Measurements from ENCODE around the gene EFNA5.

Gene EFNA5

DNA sequence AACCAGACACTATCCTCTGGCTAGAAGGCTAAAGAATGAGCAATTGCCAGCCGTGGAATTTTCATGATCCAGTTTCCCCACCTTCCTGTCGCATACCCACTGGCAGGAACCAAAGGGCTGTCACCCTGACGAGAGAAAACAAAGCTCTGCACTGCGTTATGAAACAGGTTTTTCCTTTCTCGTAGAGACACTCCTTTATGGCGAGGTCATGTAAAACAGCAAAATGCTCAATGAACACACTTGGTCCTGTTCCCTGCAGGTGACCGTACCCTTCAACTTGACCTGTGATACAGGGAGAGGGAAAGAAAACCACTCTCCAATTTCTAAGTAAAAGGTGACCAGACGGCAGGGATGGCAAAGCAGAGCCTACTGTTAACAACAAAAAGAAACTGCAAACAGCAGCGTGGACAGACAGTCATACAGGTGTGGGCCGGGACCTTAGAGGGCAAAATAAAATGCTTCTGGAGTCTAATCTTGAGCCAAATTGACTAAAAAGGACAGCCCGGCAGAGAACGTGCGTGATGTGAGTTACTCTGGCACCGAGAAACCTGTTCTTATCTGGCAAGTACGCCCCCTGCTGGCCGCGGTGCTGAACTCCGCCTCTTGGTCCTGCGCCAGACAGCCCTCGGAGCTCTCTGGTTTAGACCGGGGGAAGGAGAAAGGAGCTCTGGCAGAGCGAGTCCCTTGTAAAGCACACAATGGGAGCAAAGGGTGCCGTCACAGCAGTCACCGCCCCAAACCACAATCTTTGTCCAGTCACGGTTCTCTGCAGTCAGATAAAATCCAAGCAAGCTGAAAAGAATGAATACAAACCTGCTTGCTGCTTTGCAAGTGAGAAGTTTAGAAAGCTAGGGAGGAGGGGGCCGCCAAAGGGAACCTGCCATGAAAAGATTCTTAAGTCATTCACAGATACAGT is 98.9 kb downstream of the EFNA5 start:
- DNase-seq (ENCODE audit: low read depth, low spot score), result peak; percentile 63

DNA sequence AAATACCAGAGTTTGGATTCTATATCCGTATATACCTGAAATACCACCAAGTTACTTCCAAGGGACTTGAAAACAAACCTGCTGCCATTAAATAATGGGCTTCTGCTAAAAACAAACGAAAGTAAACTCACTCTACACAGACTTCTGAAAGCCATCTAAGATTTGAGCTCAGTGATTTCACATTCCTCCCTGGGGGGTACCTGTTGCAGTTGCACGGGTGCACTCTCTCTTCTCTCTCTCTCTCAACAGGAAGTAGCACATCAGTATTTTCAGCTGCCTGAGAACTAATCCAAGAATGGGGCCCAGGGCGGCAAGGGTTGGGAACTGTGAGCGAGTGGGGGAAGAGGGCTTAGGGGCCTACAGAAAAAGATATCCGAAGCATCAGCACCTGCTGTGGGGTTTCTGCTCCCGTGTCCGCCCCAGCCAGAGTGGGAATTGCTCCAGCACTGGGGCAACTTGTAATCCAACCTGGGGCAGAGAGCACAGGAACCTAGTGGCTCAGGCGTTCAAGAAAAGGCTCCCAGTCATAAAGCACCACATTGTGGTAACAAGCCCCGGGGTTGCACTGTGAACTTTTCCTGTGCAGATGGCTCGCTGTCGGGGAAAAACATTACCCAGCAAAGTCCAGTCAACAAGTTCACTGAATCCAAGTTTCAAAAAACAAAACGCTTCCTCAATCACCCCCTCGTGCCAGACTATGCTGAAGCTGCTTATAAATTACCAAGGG is 99.8 kb downstream of the EFNA5 start:
- DNase-seq (ENCODE audit: low read depth, low spot score), result no peak

DNA sequence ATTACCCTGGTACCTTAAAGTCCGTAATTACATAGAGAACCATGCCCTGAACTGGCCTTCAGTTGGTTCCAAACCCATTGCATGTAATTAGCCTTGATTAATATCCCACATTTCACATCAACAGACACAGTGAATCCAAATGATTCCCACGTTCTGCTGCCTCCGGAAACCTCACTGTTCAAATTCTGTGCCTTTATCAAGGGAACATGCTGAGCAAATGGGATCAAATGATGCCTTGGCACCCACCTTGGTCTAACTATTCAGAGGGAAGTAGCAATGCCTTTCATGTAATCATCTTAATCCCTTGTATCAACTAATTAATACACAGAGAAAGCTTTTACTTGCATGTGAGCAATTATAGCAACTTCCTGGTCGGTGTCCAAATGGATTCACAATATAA is 100.6 kb downstream of the EFNA5 start:
- no peak for DNase-seq (ENCODE audit: low read depth, low spot score)

DNA sequence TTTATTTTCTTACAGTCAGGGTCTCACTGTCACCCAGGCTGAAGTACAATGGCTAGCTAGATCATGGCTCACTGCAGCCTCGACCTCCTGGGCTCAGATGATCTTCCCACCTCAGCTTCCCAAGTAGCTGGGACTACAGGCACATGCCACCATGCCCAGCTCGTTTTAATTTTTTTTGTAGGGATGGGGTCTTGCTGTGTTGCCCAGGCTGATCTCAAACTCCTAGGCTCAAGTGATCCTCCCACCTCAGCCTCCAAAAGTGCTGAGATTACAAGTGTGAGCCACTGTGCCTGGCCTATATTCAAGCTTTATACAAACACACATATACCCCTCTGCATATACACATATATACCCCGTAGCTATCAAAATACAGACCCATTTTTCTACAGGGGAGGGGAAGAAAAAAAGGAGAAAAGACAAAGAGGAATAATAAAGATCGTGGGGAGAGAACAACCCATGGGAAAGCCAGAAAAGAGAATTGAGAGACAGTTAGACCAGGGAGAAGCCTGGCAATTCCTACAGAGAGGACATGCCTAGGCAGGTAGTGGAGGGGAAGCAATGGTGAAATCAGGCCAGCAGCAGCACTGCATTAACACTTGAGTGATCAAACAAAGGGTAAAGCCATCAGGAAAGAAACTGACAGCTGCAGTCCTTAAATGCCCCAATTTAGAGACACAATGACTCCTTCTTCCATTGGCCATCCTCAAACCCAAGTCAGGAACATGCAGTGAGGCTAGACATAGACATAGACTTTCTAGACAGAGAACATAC is 102.7 kb downstream of the EFNA5 start:
- DNase-seq (ENCODE audit: low read depth, low spot score), result no peak

DNA sequence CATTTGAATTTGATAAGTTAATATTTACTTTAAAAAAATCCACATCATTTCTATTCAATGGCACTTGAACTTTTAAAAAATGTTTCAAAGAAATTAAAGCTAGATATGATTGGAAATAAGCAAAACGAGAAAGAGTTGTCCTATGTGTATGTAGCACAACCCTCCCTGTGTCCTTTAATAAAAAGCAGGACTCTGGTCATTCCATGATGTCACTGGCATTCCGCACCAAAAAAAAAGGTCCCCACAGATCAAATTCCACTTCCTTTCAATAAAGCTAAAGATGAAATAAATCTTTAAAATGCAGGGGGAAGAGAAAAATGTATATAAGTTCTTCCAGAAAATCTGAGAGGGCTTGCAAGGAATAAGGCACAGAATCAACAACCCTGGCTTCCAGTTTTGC is 103.8 kb downstream of the EFNA5 start:
- DNase-seq (ENCODE audit: low read depth, low spot score), result no peak

DNA sequence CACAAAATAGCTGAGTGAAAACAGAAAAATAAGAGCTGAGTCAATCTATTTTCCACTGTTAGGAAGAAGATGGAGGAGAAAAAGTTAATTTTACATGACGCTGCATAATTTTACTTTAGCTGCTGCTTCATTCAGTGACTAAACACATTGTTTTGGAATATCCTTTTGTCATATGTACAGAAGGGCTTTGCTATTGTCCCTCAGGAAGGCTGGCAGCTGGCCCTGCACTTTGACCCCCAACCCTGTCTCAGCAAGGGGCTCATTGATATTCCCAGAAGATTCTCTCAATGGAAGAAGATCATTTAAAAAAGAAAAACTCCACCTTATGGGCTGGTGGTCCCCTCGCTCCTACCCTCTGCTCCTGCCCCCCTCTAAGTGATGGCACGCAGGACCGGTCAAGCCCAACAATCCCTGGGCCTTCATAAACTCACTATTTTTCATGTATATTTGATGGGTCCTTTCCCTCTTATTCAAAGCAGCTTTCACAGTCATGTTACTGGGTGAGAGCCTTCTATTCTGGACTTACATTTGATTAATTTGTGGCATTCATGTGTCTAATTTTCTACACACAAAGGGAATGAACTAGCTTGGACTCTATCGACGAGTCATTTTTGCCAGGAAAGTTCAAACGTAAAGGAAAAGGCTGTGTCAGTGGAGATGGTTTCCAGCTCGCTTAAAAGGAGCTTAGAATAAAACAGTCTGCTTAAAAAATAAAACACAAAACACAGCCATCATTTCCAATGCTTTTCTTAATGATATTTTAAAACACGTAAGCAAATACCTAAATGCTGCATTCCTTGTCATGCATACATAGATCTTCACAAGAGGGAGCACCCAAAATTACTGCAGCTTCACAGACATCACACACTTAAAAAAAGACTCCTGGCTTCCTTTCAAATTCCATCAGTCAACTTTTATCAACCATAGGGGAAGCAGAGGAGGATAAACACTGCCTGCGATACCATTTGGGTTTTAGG is 104.7 kb downstream of the EFNA5 start:
- no peak for DNase-seq (ENCODE audit: low read depth, low spot score)

DNA sequence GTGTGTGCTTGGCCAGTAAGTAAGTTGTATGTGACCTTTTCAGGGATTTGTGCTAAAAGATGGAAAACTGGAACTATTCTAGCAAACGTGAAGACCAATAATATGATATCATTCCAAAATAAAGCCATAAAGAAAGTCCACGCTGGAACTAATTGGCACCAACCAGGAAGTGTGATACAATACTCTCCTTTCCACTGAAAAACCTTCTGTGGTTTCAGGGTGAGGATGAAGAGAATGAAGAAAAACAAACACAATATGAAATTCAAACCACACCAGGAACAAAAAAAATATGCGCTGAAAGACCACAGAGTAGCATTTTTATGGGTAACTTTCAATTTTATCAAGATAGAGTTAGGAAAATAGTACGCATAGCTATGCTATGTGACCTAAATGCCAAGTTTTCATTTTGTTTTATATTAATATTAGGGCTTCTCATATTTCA is 105.8 kb downstream of the EFNA5 start:
- no peak for DNase-seq (ENCODE audit: low read depth, low spot score)

DNA sequence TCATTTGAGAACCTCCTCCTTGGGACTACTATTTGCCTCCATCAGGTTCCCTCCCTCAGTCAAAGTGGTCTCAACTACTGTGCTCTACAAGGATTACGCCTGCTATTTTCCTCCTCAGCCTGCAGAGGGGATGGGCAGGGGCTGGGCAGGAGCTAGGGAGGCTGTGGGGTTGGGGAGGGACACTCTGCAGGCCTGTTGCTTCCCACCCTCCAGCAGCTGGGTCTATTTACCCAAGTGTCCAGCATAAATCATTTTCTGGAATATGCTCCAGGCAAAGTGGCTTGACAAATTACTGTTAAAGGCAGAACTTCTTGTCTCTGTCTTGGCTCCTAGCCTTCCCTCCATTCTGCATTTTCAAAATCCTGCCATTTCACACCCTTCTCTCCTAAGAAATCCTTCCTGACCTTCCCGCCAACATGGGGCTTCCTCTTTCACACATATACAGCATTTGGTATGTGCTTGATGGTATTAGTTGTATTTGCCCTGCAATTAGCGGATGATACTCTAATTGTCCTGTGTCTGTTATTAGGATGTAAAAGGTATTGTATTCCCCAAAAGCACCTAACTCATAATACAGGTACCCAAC is 106.7 kb downstream of the EFNA5 start:
- no peak for DNase-seq (ENCODE audit: low read depth, low spot score)

DNA sequence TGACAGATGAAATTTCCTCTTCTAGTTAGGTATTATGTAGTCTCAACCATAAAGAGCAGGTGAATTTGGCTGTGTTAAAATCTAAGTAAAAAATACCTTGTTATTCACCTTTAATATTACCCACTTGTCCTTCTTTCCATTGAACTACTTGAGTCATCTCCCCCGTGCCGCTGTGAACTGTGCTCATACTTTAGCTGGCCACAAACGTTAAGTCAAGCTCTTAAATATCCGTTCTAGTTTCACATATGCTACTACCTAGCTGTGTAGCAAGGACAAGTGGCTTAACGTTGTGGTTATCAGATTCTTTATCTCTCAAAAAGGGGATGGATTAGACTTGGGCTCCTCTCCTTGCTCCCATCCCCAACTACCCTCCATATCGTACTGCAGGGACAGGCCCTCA is 110.4 kb downstream of the EFNA5 start:
- DNase-seq (ENCODE audit: low read depth, low spot score), result no peak

DNA sequence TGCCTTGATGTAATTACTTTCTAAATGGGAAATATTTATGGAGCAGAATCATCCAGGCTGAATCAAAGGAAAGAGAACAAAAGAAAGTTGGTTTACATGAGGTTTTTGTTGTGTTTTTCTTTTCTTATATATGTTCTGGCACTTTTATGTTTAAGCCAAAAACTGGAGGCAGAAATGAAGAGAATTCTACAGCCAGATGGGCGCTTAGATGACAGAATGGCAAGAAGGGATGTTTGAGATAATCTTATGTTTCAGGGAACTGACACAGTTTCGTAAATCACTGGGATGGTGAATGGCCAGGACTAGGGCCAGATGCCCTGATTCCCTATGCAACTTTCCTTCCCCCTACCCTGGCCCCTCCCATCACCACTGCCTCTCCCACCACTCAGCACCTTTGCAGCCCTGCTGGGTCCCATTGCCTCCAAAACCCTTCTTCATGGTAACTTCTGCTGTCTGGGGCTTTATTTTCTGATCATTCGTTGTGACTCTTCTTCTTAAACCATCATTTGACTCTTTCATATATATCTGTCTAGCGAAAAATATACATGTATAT is 111.8 kb downstream of the EFNA5 start:
- no peak for DNase-seq (ENCODE audit: low read depth, low spot score)

DNA sequence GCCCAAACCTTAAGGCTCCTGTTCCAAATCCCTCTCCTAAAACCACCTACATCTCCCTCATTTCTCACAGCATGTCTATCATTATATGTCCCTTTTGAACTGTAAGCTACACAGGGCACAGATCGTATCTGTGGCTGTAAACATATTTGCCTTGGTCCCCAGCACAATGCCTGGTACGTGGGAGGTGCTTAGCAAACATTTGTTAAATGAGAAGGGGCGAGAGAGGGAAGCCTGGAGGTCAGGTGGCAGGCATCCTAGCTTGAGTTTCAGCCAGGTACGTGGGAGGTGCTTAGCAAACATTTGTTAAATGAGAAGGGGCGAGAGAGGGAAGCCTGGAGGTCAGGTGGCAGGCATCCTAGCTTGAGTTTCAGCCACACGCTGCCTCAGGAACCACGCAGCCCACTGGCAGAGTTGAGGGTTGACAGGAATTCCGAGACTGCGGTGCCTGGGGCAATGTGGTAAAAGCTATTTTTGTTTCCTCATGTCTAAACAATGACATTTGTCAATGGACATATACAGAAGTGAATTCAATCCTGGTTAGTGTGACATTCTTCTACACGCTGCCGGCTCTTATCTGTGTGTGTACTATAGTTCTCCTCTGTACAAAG is 113.6 kb downstream of the EFNA5 start:
- DNase-seq (ENCODE audit: low read depth, low spot score), result no peak

DNA sequence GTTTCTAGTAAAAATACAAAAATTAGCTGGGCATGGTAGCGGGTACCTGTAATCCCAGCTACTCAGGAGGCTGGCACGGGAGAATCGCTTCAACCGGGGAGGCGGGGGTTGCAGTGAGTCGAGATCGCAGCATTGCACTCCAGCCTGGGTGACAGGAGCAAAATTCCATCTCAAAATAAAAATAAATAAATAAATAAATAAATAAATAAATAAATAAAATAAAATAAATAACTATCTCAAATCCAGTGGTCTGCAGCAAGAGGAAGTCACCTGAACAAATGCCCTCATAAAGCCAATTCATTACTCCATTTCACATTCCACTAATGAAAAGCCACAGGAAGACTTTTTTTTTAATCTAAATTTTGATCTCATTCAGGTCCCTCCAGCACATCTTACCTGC is 114.2 kb downstream of the EFNA5 start:
- DNase-seq (ENCODE audit: low read depth, low spot score), result no peak

DNA sequence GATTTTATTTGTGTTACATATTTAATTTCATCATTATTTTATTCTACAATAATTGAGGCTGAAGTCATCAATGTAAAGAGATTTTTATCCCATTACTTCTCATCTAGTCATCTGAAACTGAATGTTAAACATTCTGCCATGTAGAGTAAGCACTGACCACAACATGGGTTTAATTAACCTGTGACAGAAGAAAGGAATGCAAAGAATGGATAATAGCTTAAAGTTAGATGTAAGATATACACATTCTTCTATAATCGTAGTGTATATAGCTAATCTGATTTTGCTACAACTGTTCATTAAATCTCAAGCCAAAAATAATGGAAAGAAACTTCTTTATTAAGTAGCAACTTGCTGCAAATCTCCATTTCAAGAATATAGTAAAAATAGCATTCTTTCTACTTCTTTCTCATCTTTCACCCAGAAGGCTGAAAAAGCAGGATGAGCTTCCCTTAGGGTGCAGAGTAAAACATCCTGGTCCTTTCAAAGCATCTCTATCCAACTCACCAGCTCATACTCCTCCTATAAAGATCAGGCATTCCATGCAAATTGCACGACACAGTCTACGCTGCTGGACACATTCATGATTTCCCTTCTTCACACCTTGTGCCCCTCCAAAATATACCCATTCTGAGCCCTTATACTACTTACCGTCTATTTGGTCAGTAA is 115.2 kb downstream of the EFNA5 start:
- DNase-seq (ENCODE audit: low read depth, low spot score), result no peak

DNA sequence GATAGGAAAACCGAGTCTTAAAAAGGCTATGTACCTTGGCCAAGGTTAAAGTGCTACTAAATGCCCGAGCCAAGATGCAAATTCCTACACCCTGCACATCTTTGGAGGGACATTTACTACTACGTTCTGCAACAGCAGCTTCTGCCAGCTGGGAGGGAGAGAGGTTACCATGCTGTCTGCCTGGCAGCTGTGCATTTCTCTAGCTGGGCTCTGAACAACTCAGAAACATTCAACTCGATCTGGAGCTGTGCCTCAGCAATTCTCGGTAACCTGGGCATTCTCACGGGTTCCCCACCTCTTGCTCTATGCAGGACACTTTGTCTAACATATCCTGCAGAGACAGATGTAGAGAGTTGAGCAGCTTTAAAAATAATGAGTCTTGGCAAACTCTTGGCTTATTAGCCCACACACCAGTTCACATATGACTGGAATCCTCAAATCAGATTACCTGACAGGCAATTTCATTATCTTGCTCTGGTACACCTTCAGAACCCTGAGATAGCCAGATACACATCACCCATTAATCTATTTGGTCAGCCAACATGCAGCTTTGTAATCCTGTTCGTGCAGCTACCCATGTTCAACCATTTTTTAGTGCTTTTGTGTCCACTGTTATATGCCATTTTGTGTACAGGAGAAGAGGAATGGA is 115.8 kb downstream of the EFNA5 start:
- no peak for DNase-seq (ENCODE audit: low read depth, low spot score)

DNA sequence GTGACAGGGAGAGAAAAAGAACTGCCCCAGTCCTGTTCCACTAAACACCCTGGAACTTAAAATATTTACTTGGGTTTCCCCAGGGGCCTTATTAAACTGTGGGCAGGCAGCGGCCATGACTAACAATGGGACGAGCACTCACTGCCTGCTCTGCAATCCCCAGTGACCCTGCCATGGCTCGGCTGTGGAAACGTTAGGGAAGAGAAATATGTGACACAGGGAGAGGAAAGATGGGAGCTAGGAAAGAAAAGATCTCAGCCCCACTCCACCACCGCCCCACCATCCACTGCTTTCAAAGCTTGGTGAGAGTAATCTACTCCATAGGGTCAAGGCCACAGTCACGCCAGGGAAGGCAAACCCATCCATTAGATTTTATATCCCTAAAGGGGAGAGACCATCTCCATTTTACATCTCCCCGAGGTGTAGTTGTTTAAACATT is 117.6 kb downstream of the EFNA5 start:
- no peak for DNase-seq (ENCODE audit: low read depth, low spot score)

DNA sequence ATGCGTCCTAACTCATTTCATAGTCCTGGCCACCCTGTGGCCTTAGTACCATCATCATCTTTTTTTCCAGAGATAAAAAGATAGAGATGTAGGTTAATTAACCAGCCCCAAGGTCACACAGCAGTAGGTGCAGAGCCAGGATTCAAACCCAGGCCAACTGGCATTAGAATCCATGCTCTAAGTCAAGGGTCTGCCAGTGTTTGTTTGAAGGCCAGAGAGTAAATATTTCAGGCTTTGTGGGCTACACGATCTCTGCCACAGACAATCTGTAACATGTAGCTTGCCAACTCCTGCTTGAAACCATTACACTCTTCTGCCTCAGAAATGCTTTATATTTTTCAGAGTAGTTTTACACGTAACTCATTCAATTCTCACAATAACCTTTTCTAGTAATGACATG is 119.6 kb downstream of the EFNA5 start:
- no peak for DNase-seq (ENCODE audit: low read depth, low spot score)

DNA sequence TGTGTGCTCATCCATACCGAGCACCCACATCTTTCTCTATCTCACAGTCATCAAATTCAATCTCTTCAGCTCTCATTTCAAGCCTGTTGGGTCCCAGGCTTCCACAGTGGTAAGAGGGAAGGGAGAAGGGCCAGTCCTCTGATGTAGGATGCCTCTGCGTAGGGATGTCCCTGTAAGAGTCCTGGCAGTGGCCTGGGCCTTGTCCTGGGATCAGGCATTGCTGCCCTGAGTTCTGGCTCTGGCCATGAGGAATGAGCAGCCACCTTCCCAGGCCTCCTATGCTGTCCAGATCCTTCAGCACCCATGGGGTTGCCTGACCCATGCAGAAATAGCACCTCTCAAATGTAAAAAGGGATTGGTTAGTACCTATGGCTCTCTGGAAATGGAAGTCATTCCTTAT is 121.2 kb downstream of the EFNA5 start:
- no peak for DNase-seq (ENCODE audit: low read depth, low spot score)

DNA sequence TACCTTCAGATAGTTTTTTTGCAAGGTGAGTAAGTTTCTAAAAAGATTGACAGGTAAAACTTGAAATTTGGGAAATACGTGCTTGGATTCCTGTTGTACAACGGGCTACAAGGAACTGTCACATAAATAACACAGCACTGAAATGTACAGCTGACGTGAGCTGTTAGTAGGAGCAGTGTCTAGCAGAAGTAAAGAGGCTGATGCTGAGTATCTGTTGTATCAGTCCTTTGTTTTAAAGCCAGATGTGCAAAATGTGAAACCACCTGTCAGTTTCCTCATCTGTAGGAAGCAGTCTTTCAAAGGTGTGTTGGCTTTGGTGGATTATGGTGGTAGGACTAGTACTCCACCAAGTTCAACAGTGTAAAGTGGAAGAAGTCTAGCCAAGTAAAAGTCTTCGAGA is 122.3 kb downstream of the EFNA5 start:
- no peak for DNase-seq (ENCODE audit: low read depth, low spot score)

DNA sequence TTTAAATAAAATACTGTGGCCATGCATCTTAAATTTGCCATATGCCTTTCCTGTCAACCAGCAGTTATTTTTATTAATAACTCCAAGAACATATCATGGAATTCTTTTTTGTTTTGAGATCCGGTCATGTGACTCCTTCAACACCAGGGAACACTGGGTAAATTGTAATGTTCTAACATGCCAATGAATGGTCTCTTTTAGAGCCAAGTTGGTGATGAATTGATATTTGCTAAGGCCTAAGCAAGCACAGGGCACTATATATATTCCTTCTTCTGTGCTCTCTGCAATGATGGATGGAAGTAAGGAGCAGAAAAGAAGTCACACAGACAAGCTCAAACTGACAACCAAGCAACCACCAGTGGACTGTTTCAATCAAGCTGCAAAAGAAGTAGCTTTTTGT is 124.0 kb downstream of the EFNA5 start:
- no peak for DNase-seq (ENCODE audit: low read depth, low spot score)
